DMS53 treated with DMSO at 0.1 percent for 48 hours (cell line): Measurements from ENCODE around the gene ONECUT3.

ENCODE experiments used
- DNase-seq: peaks from one replicate; lab custom pipeline; 2025; ENCODE audit not compliant: unreplicated experiment; lab: John Stamatoyannopoulos, UW

The ONECUT3 gene

GRCh38 chr19:1767464-1767933 is 14.2 kb downstream of the ONECUT3 start:
- DNase-seq: no peak

GRCh38 chr19:1768248-1768647 is 14.9 kb downstream of the ONECUT3 start:
- no peak for DNase-seq

- DNase-seq: no peak
Observed at GRCh38 chr19:1768918-1769644, 15.8 kb downstream of the ONECUT3 start.

- no peak for DNase-seq
Observed at GRCh38 chr19:1769645-1769985, 16.3 kb downstream of the ONECUT3 start.

DNA sequence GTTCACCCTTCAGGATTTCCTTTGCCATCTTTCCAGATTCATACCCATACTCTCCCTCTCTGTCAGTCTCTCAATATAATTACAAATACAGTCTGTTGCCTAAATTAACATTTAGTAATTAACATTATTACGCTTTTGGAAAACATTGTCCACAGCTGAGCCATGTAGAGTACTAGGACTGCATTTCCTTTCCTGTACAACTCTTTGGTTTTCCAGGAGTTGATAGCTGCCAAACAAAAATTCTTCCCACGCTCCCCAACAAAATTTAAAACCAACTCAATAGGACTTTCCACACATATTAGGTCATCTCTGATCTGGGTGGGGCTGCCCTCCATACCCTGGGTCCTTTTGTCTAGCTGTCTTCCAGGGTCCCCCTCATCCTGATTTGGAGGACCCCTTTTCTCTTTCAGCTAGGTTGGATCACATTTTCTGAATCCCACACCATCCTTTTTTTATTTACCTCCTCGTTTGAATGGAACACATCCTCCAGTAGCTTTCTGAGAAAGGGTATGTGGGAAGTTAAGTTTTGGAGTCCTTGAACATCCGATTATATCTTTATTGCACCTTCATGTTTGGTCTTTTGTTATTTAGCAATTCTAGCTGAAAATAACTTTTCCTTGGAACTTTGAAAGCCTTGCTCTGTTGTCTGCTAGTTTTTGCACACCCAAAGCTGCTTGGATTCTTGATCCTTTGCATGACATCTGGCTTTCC is 17.7 kb downstream of the ONECUT3 start:
- no peak for DNase-seq

GRCh38 chr19:1773184-1773583 is 19.9 kb downstream of the ONECUT3 start:
- DNase-seq: no peak

GRCh38 chr19:1774989-1775772 is 21.9 kb downstream of the ONECUT3 start:
- DNase-seq: no peak

GRCh38 chr19:1775951-1776605 is 22.8 kb downstream of the ONECUT3 start:
- DNase-seq: no peak

- no peak for DNase-seq
Observed at GRCh38 chr19:1776606-1777147, 23.4 kb downstream of the ONECUT3 start.

GRCh38 chr19:1777149-1777548 is 23.8 kb downstream of the ONECUT3 start:
- DNase-seq: no peak

DNA sequence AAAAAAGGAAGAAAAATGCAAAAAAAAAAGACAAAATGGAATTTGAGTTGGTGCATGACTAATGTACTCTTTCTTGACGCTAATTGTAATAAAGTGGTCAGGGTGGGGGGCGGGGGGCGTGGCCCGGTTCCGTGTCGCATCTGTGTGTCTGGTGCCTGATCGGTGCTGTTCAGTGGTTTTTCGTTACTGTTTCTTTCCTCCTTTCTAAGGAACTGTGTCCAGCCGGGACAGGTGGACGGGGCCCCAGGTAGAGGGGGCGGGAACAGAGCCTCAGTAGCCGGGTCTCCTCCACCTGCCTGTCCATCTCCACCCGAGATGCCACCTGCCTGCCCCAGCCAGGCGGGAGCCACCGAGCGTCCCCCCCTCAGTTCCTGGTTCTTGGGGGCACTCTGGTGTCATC is 26.3 kb downstream of the ONECUT3 start:
- no peak for DNase-seq

- DNase-seq: no peak
Observed at GRCh38 chr19:1780272-1780958, 27.1 kb downstream of the ONECUT3 start.

- no peak for DNase-seq
Observed at GRCh38 chr19:1782521-1782920, 29.2 kb downstream of the ONECUT3 start.

DNA sequence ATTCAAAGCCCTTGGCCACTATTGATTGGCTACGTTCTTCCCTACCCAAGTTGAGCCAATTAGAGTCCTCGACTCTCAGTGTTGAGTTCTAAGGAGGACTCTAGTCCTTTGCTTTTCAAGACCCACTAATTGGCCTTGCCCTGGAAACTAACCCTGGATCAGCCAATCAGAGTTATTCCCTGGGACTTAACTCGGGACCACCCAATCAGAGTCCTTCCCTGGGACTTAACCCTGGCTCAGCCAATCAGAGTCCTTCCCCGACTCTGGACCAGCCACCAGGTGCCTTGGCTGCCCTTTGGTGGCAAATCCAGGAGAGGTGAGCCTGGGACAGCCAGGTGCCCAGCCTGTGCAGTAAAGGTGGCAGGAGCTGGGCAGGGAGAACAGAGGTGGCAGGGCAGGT is 30.0 kb downstream of the ONECUT3 start:
- DNase-seq: no peak

DNA sequence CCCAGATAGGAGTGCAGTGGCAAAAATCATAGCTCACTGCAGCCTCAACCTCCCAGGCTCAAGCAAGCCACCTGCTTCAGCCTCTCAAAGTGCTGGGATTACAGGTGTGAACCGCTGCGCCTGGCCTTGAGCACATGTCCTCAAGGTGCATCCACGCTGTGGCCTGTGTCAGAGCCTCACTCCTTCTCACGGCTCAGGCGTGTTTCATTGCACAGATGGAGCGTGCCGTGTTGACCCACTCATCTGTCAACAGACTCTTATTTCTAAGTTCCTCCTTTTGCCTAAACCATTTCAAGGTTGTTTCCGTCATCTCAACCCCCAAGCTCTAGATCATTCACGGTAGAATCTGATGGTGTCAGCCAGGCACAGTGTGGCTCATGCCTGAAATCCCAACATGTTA is 30.6 kb downstream of the ONECUT3 start:
- DNase-seq: no peak

GRCh38 chr19:1785310-1785709 is 32.0 kb downstream of the ONECUT3 start:
- DNase-seq: no peak

GRCh38 chr19:1786668-1787067 is 33.4 kb downstream of the ONECUT3 start:
- DNase-seq: no peak

DNA sequence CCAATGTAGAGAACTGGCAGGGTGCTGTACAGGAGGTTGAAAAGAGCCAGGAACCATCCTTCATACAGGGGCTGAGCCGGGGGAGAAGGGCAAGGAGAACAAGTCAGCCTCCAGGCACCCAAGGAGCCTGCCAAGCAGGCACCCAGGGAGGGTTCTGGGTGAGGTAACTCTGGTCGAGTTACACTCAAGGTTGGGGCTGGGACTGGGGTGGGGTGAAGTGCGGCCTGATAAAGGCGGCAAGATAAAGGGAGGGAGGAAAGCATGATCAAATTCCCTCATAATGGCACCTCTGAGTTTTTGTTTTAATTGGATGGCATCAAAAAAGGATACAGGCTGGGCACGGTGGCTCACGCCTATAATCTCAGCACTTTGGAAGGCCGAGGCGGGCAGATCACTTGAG is 33.8 kb downstream of the ONECUT3 start:
- DNase-seq: no peak

- no peak for DNase-seq
Observed at GRCh38 chr19:1789261-1790041, 36.1 kb downstream of the ONECUT3 start.
